Activated CD4-positive, alpha-beta T cell treated with anti-CD3 and anti-CD28 coated beads for 4 hours (primary cell): ENCODE measurements around the gene TRAT1.
A peak's percentile ranks its signal among the peaks of the same experiment; 100 is the strongest.
"Not testable (repeated sequence)": the region's sequence is repeated elsewhere in the genome, so short reads cannot be mapped to it uniquely, and the experiment has no call there.

ENCODE experiments used
- DNase-seq, 2 donors: peaks; one replicate each; pipeline ENCODE4 v3.0.0-alpha.2; 2020

Gene TRAT1

GRCh38 chr3:108822123-108822897, at the start of gene TRAT1:
TRAT1 (plus strand) TSS chr3:108822786; CDS start chr3:108822928, 142 bp downstream.
- no peak for DNase-seq

GRCh38 chr3:108775649-108776048, 46.9 kb upstream of the TRAT1 start:
- DNase-seq: no peak

GRCh38 chr3:108779496-108779895, 43.1 kb upstream of the TRAT1 start:
- DNase-seq: no peak

GRCh38 chr3:108780235-108780634, 42.4 kb upstream of the TRAT1 start:
- DNase-seq: peak; percentile 5 to 31

- no peak for DNase-seq
These were observed 31.1 kb upstream of the TRAT1 start for GRCh38 chr3:108791473-108791872.

GRCh38 chr3:108804437-108804836, 18.1 kb upstream of the TRAT1 start:
- no peak for DNase-seq

- DNase-seq: no peak
These were observed 17.6 kb upstream of the TRAT1 start for GRCh38 chr3:108804966-108805365.

- DNase-seq: no peak
These were observed 16.3 kb upstream of the TRAT1 start for GRCh38 chr3:108806316-108806715.

- peak; percentile 59 to 62 for DNase-seq
These were observed 4.2 kb upstream of the TRAT1 start for GRCh38 chr3:108818404-108818803.

GRCh38 chr3:108820586-108820985, 2.0 kb upstream of the TRAT1 start:
- no peak for DNase-seq

GRCh38 chr3:108823227-108823626, 641 bp downstream of the TRAT1 start:
- no peak for DNase-seq

GRCh38 chr3:108823803-108824202, 1.2 kb downstream of the TRAT1 start:
- not testable (repeated sequence) for DNase-seq

- DNase-seq: no peak
These were observed 4.0 kb downstream of the TRAT1 start for GRCh38 chr3:108826309-108827187.

- DNase-seq: no peak
These were observed 7.8 kb downstream of the TRAT1 start for GRCh38 chr3:108830381-108830780.

GRCh38 chr3:108830991-108831614, 8.5 kb downstream of the TRAT1 start:
- DNase-seq: no peak

GRCh38 chr3:108833611-108834010, 11.0 kb downstream of the TRAT1 start:
- DNase-seq: no peak

- DNase-seq: no peak
These were observed 12.0 kb downstream of the TRAT1 start for GRCh38 chr3:108834551-108834950.

- DNase-seq: peak; percentile 57 to 64
These were observed 12.5 kb downstream of the TRAT1 start for GRCh38 chr3:108835101-108835500.

- DNase-seq: peak; percentile 41 to 58
These were observed 15.8 kb downstream of the TRAT1 start for GRCh38 chr3:108838436-108838835.

GRCh38 chr3:108845709-108846293, 23.2 kb downstream of the TRAT1 start:
- DNase-seq: no peak

GRCh38 chr3:108847187-108847586, 24.6 kb downstream of the TRAT1 start:
- no peak for DNase-seq

GRCh38 chr3:108849075-108849474, 26.5 kb downstream of the TRAT1 start:
- DNase-seq: no peak

GRCh38 chr3:108861401-108861800, 38.8 kb downstream of the TRAT1 start:
- no peak for DNase-seq
